Cerebellar nuclear complex (tissue), 1 donor: ENCODE measurements around the gene SOX14.

ENCODE experiments used
- DNase-seq, 2 experiments: peaks; one replicate each; lab custom pipeline; 2025; lab: John Stamatoyannopoulos, UW

SOX14 gene

DNA sequence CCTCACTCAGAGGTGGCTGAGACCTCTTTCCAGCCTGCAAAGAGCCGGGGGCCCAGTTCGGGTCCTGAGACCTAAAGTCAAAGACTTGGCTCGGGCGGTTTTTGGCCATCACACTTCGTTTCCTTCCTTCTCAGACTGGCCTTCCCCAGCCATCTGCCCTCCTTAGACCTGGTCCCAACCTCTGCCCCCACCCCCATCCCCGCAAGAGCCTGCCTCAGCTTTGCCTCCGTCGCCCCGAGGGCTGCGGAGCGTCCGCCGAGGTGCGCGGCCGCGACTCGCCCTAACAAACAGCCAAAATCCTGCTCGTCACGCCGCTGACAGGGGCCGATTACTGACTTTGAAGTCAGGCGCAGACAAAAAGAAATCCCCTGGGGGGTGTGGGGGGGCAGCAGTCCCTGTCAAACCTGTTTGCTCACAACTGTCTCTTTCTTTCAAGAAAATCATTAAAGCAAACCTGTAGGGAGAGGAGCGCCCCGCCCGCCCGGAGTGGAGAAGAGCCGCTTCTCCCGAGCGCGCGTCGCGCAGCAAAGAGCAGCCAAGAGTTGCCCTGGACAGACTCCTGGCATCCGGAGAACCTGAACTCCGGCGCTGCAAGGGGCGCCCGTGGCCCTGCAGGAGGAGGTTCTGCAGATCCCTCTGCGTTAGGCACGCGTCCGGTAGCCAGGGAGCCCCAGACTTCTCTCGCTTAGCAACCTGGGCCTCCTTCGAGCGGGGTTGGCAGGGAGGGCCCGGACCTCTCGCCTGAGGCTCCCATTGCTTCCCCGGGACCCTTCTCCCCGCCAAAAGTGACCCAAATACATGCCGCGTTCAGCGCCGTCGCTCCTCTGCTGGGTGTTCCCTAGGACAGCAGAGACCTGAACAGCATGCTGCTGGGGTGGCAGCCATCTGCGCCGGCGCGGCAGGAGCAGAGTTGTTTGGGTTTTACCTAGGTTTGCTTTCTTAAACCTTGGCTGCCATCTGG, 4.5 kb downstream of the SOX14 start:
- DNase-seq, result no peak

DNA sequence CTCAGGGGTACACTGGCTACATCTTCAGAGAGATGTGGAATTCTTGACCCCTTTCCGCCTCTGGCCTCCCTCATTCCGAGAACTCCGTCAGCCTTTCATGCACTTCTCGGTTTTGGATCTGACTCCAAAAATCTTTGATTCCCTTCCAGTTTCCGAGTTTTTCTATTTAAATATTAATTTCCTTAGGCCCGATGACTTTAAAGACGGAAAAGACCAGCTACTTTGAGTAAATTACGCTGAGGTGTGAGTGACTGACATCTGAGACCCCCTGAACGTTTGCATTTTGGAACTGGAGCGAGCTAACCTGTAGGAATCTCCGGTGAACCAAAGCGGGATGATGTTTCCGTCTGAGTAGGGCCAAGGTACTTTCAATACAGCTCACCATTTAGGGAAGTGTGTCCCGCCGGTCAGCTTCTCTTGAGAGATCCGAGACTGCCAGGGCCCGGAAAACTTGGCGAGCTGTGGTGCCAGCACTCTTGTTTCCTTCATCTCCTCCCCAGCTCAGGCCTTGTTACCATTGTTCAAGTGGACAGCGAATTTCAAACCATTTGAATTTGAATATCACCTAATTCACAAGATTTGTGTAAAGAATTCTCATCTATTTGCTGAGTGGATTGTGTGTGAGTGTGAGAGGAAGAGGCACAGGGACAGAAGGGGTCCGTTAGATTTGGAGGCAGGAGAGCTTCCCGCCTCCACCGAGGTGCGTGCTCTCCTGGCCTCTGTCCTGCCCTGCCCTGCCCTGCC, 5.4 kb downstream of the SOX14 start:
- no peak for DNase-seq

DNA sequence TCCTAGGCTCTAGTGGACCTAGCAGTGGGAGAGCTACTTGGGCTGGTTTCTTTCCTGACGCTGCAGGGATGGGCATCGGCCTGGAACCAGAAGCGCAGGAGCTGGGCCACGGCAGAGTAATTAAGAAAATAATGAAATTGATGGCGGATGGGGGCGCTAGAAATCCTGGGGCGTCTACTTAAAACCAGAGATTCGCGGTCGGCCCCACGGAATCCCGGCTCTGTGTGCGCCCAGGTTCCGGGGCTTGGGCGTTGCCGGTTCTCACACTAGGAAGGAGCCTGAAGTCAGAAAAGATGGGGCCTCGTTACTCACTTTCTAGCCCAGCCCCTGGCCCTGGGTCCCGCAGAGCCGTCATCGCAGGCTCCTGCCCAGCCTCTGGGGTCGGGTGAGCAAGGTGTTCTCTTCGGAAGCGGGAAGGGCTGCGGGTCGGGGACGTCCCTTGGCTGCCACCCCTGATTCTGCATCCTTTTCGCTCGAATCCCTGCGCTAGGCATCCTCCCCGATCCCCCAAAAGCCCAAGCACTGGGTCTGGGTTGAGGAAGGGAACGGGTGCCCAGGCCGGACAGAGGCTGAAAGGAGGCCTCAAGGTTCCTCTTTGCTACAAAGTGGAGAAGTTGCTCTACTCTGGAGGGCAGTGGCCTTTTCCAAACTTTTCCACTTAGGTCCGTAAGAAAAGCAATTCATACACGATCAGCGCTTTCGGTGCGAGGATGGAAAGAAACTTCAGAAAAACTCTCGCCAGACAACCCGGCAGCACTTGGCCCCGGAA, 6.1 kb downstream of the SOX14 start:
- DNase-seq, result no peak

DNA sequence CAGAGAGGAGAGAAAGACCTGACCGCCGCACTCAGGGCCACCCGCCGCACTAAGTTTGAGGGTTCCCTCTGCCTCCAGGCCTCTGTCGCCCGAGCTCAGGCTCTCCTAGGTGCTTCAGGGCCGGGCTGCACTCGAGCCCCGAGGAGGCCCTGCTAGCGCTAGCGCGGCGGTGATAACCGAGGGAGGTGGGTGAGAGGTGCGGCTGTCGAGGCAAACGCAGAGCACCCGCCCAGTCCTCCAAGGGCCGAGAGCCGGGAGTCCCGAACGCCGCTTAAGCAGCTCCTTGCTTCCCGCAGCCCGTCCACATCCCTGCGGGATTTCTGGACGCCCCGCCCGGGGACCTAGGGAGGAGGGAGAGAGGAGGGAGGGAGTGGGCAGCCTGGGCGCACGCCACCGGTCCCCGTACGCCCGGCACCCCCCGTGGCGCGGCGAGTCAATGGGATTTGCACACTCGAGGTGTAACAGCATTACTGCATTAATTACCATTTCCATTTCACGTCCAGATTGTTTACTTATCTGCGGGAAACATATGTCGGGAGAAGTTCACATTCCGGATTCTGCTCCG, 6.8 kb downstream of the SOX14 start:
- DNase-seq, result no peak

DNA sequence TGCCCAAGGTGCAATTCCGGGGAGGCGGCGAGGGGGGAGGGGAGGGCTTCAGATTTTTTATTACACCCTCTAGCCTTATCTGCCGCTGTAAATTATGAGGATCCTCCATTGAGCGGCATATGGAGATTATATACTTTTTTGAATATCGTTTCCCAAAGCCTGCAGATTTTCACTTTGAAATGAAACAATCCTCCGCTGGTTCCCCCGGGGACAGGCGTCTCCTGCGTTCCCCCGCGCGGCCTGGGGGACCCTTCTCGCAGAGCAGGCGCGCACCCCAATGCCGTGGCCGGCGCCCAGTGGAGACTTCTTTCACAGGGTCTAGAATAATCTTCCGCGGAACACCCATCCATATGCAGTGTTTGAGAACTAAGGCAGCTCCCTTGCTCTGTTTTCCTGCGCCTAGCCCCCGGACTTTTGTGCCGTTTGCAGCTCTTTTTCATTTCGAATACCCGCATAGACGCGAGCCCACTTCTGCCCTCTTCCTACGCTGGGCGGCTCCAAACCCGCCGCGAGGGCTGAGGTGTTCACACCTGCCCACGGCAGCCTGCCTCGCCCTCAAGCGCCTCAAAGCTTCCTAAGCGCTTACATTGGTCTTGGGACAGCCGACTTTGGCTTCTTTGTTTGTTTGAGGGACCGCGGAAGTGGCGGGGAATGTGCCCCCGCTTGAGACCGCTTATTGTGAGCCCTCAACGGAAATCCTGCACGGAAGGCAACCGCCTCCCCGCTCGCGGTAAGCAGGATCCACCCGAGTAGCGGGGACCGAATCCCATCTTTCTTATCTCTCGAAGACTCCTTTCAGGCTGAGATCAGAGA, 7.5 kb downstream of the SOX14 start:
- DNase-seq, result no peak

DNA sequence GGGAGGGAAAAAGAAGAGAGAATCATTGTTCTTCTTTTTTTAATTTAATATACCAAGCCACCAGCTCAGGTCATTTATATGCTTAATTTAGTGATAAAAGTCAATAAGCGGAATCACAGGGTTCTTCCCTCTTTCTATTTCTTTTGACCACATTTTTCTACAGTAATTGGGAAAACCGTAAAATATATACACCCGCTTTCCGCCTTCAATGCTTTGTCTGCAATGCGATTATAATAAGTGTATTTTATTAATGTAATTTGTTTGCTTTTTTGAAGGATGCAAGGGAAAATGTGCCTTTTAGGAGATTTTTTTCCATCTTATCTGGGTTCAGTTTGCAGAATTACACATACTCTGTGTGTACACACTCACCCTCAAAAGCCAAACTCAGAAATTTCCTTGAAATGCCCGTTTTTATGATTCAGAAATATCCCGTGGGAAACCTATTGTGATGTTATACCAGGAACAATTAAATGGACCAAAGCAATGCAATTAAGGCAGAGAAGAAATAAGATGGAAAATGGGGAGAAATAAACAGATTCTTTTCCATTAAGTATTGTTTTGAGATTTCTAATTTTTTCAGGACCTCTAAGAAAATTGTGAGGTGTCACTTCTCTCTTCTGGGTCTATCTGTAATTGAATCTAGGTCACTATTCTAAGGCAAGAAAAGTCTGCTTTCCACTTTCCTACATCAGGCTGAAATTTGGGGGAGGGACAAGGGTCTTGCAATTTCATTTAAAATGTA, 8.3 kb downstream of the SOX14 start:
- no peak for DNase-seq

DNA sequence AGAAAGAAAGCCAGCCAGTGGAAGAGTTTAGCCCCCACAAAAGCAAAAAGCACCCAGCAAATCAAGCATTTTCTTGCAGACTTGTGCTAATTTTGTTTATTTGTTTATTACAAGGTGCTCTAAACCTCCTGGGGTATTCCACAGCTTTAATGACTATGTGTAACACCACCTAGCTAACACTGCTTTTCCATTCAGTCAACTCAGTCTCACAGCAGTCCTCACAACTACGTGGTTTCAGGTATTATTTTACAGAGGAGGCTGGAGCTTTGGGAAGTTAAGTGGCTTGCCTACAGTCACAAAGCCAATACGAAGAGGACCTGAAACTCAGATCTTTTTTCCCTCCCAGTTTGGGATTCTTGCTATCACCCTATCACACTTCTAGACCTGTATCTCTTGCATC, 14.8 kb downstream of the SOX14 start:
- DNase-seq, result no peak

DNA sequence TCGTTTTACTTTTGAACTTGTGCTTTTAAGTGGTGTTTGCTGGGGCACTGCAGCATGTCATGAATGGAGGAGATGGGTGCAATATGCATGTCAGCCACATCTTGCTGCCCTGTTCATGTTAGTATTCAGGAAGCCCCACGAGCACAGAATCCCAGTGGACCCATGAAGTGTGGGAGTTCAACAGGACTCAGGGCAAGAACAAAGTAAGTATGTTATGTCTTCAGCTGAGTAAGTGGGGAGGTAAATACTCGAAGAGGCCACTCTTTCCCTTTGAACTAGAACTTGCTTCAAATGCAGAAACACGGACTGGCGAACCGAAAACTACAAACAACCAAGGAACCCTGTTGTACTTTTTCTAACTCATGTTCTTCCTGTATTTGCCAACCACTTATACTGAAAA, 23.4 kb downstream of the SOX14 start:
- DNase-seq, result no peak

DNA sequence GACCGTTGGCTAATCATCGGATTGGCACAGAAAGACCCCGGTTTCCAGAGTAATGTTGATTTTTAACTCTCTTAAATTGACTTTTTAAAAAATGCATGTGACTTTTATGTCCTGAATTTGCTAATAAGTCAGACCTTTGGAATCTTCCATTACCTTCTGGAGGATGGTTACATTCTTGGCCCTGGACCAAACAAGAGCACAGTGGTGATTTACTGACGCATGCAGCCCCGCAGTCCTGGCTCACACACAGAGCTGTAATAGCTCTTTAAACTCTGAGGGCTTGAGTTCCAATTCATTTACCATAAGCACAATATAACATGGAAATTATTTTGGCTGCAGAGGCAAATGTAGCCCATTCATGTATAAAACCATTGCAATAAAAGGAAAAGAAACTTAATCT, 25.1 kb downstream of the SOX14 start:
- no peak for DNase-seq

DNA sequence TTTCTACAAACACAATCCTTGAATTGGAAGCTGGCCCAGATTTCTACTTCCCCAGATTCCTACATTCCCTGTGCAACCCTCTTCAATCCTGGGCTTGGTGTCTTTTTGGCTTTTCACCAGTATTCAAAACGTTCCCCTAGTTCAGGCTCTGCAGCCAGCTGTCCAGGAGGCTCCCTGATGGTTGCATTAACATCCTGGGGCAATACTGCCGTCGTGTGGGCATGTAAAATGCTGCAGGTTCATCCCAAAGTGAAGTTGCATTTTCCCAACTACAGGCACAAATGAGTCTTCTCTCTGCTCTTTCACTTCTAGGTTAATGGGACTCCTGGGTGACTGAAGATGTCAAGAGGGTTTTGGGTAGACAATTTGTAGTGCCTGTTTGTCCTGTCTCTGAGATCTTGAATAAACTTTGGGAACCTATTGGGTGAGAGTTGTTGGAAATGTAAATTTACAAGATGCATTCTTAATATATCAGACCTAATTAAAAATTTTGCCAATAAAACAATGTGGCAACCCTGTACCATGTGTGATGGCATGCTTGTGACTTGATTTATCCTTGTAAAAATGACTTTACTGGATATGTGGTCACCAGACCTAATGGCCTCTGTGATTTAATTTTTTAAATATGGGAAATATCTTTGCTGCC, 28.6 kb downstream of the SOX14 start:
- DNase-seq, result no peak

DNA sequence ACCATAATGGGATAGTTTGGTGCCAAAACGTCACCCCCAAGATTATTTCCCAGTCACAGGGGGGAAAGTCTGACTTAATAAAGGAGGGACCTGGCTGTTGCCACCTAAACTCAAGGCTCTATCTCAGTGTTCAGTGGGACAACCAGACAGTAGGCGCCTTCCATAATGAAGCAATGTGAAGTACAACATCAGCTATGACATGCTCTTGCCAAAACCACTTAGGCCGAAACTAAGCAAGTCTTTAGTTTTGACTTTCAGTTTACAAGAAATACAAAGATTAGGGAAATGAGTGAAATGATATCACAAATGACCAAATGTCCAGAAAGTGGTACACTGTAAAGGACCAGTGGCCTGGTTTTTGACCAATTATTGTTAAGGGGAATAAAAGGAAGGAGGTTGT, 32.9 kb downstream of the SOX14 start:
- no peak for DNase-seq

DNA sequence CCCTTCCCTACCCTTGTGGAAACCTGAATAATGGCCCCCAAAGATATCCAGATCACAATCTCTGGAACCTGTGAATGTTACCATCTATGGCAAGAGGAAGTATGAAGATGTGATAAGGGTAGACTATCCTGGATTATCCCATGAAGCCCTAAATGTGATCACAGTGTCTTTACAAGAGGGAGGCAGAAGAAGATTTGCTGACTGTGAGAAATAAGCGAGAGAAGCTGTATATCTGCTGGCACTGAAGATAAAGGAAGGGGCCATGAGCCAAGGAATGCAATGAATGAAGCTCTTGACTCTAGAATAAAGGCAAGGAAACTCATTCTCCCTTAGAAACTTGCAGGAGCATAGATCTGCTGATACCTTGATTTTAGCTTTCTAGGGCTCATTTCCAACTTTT, 39.1 kb downstream of the SOX14 start:
- DNase-seq, result no peak

DNA sequence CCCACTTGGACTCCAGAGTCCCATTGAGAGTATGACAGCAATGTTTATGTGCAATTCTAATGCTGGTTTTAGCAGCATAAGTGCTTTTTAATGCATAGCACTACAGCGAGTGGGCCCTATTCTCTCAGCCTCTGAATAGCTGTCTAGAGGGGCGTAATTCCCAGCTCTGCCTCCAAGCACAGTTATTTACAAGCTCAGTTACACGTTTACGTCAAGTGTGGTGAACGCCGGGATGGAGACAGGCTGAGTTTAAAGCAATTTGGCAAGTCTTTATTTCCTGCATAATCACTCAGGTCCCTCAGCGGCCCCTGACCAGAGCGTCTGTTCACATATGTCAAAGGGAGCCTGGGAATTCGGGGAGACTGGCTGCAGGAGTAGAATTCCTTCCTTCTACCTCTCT, 43.9 kb downstream of the SOX14 start:
- DNase-seq, result no peak

DNA sequence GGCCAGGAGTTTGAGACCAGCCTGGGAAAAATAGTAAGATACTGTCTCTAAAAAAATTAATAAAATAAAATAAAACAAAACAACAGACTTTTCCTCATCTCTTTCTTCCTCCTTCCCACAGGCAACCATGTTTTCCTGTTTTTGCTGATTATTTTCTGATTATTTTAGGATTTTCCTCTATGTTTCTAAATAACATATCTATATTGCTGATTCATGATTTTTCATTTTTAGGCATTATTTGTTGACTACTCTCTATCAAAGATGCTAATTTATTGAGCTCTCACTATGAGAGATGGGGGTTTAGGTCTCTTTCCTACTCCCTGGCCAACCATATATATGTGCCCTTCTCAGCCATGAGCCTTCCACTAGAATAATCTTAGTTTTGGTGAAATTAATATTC, 45.4 kb downstream of the SOX14 start:
- DNase-seq, result no peak

DNA sequence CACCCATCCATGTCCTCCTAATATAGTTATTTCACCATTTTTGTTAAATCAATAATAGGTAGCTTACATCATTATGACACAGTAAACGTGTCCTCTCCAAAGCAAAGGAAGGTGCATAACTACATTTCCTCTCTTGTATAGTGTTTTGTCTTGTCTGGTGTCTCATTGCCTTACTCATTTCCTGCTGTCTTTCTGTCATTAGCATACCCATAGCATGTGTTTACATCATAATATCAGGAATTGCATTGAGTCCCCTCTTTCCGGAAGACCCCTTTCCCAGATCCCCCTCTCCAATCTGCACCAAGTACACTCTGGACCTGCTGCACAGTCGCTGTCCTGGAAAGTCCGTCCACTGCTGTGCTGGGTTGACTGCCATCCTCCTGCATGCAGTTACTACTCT, 47.9 kb downstream of the SOX14 start:
- no peak for DNase-seq

DNA sequence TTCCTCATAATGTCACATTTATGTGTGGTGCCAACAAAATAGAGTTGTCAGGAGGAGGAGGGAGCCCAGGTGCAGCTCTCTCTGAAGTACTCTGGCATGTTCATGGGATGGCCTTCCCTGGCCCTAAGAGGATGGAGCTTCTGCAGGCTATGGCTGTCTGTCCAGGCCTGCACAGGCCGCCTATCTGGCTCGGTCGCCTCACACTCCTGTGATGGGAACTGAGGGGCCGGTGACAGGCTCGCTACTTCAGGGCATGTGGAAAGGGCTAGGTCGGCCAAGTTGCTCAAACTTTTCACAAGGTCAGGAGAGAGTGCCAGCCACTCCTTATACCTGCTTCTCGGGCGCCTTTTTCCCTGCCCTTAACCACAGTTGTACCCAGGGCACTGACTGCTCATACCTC, 51.1 kb downstream of the SOX14 start:
- no peak for DNase-seq
